GM13976 (cell line): ENCODE measurements around the gene SCEL.

Source experiments
- DNase-seq: peaks from one replicate; pipeline ENCODE4 v3.0.0; 2012; ENCODE audit warnings: low spot score
- in situ Hi-C: fragments of 300-500 bp; cut with MboI; formaldehyde crosslinking; loops from one replicate; pipeline ENCODE4 v1.12.0; 2022; ENCODE audit warnings: low sequenced_read_pairs, mixed read lengths, inconsistent platforms; ENCODE audit not compliant: unreplicated experiment
- TF ChIP-seq, protein P1 (sequence below): IDR thresholded peaks from 2 replicates; pipeline ENCODE4 v1.5.1; 2012; ENCODE audit warnings: borderline replicate concordance, mild to moderate bottlenecking; ENCODE audit not compliant: insufficient read depth; ENCODE audit errors: extremely low read depth, missing control alignments, control extremely low read depth

The SCEL gene

DNA sequence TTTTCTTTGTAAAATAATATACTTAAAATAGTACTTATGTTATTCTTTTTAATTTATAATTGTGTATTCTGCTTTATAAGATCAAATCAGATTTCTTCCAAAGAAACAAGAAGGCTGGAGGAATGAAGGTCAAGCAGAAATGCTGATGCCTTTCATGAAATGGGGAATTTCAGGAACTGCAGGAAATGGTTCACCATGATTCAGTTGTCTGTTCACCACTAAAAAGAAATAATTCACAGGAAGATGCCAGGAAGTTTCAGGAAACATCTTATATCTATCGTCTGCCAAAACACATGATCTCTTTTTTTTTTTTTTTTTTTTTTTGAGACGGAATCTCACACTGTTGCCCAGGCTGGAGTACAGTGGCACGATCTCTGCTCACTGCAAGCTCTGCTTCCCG, 15.7 kb upstream of the SCEL start:
- in situ Hi-C loops, result no loop called here
- TF ChIP-seq, protein P1, sequence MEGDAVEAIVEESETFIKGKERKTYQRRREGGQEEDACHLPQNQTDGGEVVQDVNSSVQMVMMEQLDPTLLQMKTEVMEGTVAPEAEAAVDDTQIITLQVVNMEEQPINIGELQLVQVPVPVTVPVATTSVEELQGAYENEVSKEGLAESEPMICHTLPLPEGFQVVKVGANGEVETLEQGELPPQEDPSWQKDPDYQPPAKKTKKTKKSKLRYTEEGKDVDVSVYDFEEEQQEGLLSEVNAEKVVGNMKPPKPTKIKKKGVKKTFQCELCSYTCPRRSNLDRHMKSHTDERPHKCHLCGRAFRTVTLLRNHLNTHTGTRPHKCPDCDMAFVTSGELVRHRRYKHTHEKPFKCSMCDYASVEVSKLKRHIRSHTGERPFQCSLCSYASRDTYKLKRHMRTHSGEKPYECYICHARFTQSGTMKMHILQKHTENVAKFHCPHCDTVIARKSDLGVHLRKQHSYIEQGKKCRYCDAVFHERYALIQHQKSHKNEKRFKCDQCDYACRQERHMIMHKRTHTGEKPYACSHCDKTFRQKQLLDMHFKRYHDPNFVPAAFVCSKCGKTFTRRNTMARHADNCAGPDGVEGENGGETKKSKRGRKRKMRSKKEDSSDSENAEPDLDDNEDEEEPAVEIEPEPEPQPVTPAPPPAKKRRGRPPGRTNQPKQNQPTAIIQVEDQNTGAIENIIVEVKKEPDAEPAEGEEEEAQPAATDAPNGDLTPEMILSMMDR, result no peak
- DNase-seq, result no peak

DNA sequence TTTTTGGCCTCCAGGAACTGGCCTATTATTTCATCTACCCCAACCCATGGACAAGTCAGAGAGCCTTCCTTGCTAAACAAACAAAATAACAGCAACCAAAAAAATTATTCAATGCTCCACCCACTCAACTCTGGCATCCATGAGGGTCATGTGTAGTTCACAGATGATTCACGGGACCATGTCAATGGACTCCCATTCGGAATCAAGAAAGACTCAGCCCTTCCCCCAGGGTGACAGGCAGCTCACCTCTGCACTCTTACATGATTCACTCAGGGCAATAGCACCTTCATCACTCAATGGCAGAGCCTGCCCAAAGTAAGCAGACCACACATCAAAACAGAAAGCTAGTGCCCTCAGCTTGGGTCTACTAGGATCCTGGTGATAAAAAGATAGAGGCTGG, 14.3 kb upstream of the SCEL start:
- no peak for DNase-seq
- in situ Hi-C loops, result no loop called here
- TF ChIP-seq, protein P1, result no peak

DNA sequence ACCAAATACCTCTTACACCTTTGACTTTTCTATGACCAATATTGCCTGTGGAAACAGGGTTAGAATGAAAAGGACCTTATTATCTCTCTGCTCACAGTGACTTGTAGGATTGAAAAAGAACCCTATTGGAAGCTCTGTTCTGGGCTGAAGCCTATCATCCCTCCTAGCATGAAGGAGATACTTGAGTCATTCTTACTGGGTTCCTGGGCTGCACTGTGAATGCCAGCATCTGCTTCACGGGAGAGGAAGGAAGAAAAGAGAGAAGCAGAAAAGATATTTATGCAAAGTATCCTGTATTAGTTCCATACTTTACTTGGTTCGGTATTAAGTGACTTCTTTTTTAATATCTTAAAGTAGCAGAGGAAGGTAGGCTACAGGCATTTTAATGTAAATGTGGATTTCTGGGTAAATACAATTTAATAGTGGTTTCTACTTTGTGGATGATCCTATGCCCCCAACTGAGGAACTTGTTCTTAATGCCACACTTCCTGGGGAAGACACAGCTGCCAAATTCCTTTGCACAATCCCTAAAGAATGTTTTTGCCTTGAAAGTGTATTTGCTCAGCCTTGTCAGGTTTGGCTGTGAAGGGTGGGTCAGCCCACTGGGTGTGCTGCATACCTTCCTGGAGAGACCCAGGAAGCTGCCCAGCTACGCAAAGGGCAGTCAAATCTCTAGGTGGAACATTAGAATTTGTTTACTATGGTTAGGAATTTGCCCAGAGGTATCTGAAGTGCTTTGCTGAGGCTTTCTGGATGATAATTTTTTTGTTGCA, 13.7 kb upstream of the SCEL start:
- in situ Hi-C loops, result no loop called here
- TF ChIP-seq, protein P1, result no peak
- no peak for DNase-seq

DNA sequence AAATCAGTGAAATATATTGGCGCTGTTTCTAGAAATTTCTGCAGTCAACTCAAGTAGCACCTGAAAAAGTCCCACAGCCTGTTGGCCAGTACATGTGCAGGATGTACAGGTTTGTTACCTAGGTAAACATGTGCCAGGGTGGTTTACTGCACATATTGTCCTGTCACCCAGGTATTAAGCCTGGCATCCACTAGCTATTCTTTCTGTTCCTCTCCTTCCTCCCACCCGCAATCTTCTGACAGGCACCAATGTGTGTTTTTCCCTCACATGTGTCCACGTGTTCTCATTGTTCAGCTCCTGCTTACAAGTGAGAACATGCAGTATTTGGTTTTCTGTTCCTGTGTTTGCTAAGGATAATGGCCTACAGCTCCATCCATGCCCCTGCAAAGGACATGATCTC, 13.1 kb upstream of the SCEL start:
- TF ChIP-seq, protein P1, result no peak
- no peak for DNase-seq
- in situ Hi-C loops, result no loop called here

DNA sequence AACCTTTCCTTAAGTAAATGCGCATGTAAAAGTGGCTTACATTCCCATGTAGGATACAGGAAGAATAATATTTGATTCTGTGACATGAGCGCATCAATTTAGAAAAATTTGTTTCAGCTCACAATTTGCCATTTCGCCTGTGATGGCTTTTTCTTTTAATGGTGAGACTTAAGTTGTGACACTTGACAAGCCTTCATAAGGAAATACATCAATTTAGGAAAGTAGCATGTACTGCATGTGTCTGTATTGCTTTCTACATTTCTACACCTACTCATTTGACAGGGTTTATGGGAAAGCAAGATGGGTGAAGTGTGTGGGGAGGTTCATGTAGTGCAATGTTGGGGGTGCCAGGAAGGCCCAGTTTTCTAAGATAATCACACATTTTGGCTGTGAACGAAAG, 12.1 kb upstream of the SCEL start:
- no peak for DNase-seq
- TF ChIP-seq, protein P1, result no peak
- in situ Hi-C loops, result no loop called here

DNA sequence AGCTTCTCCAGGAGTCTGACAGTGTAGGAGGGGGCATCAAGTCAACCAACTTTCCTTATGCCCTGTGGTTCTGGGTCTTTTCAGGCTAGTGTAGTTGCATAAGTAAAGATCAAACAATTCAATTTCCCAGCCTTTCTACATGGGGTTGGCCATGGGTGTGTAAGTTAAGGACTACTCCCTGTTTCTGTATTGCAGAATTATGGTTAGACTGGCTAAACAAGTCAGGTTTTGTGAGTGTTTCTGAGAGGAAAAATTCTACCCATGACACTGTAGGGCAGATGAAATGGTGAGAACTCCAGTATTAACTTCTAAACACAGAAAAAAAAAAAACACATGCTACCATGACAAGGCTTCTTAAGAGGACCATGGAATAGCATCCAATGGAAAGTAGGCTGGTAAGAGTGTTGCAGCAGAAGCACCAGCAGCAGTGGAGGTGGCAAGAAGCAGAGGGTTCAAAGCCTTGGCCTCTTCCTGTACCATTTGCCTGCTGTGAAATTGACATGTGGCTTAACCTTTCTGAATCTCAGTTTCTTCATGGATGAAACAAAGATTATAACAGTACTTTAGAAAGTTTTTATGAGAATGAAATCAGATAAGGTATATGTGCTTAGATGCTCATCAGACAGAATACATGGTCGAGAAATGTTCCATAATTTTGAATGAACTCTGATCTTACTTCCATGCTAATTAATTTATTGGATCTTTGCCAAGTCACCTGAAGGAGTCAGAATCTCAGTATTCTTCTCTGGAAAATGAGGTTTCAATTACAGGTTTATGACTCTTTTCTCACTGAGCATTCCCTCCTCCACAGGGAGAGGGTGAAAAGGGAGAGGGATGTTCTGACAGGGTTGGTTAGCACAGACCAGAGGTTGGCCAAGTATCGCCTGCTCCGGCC, 11.4 kb upstream of the SCEL start:
- no peak for DNase-seq
- TF ChIP-seq, protein P1, result no peak
- in situ Hi-C loops, result no loop called here
